Fibroblast of lung (primary cell): ENCODE measurements around the gene CYTH4. TPM values are rescaled to one million over a fixed set of nuclear protein-coding genes. Genes with fewer than 3 reads are reported as not detected.

Experiments
- DNase-seq, 2 donors: peaks; one replicate each; pipeline versions ENCODE4 v3.0.0 to v3.0.0-alpha.2; 2010; ENCODE audit warnings: low read depth in 2 of 2
- H2AFZ ChIP-seq: 2 replicates; pipeline ENCODE4 v1.5.1; 2012; ENCODE audit warnings: low read length, control low read depth, inconsistent platforms
- H3K27ac ChIP-seq: 2 replicates; pipeline ENCODE4 v1.5.1; 2011; ENCODE audit warnings: low read length, control low read depth; ENCODE audit not compliant: insufficient read depth
- H3K27me3 ChIP-seq: 2 replicates; pipeline ENCODE4 v1.5.1; 2011; ENCODE audit warnings: mild to moderate bottlenecking, low read length; ENCODE audit not compliant: control insufficient read depth, insufficient read depth
- H3K36me3 ChIP-seq: 2 replicates; pipeline ENCODE4 v1.5.1; 2011; ENCODE audit warnings: low read length; ENCODE audit not compliant: control insufficient read depth, insufficient read depth
- H3K4me1 ChIP-seq: 2 replicates; pipeline ENCODE4 v1.5.1; 2011; ENCODE audit warnings: low read length; ENCODE audit not compliant: control insufficient read depth, insufficient read depth; ENCODE audit errors: extremely low read depth
- H3K4me2 ChIP-seq: 2 replicates; pipeline ENCODE4 v1.5.1; 2011; ENCODE audit warnings: low read length, control low read depth; ENCODE audit not compliant: insufficient read depth; ENCODE audit errors: extremely low read depth
- H3K4me3 ChIP-seq, 4 experiments: fragments of 200-600 bp in 1 of 4; sonication (generic) in 1 of 4; replicated peaks in 1 of 4; 2 replicates each; pipeline ENCODE4 v1.5.1; 2011 to 2016; ENCODE audit warnings: low read length in 4 of 4, low read depth in 3 of 4, mild to moderate bottlenecking in 3 of 4, control low read depth in 2 of 4, inconsistent platforms in 1 of 4, mixed read lengths in 1 of 4; ENCODE audit not compliant: insufficient read depth in 1 of 4; ENCODE audit errors: control extremely low read depth in 1 of 4
- H3K79me2 ChIP-seq: 2 replicates; pipeline ENCODE4 v1.5.1; 2012; ENCODE audit warnings: mild to moderate bottlenecking, low read length, inconsistent platforms; ENCODE audit not compliant: control insufficient read depth, insufficient read depth
- H3K9ac ChIP-seq: 2 replicates; pipeline ENCODE4 v1.5.1; 2011; ENCODE audit warnings: mild to moderate bottlenecking, low read length, control low read depth; ENCODE audit not compliant: insufficient read depth
- H3K9me3 ChIP-seq: 2 replicates; pipeline ENCODE4 v1.5.1; 2012; ENCODE audit warnings: low read depth, low read length; ENCODE audit not compliant: control insufficient read depth, insufficient read depth
- H4K20me1 ChIP-seq: 2 replicates; pipeline ENCODE4 v1.5.1; 2011; ENCODE audit warnings: low read length; ENCODE audit not compliant: control insufficient read depth, insufficient read depth; ENCODE audit errors: extremely low read depth
- CTCF ChIP-seq, 2 donors: IDR thresholded peaks in 1 of 2; conservative IDR thresholded peaks in 1 of 2; 1 replicate in 1 of 2; 2 replicates in 1 of 2; pipeline ENCODE4 v1.5.1; 2011 to 2012; ENCODE audit warnings: low read length in 2 of 2, control low read depth in 1 of 2, inconsistent platforms in 1 of 2, low read depth in 1 of 2, mild to moderate bottlenecking in 1 of 2
- EZH2 ChIP-seq: IDR thresholded peaks from 2 replicates; pipeline ENCODE4 v1.5.1; 2012; ENCODE audit warnings: low read length, control low read depth, mild to moderate bottlenecking; ENCODE audit errors: missing control alignments
- polyA plus RNA-seq, 2 donors: library from polyadenylated mRNA; depleted of rRNA in 1 of 2; stranded (reverse) in 1 of 2; unstranded in 1 of 2; fragments of >200 nt; gene quantifications; 2 replicates each; pipeline ENCODE4 v1.2.1, GENCODE V29; 2011 to 2012; ENCODE audit warnings: missing spikeins in 1 of 2
- total RNA-seq: library from RNA; depleted of rRNA; stranded (reverse); fragments of >200 nt; gene quantifications from 2 replicates; pipeline ENCODE4 v1.2.1, GENCODE V29; 2014

The CYTH4 gene
- total and polyA plus RNA-seq, 2 donors (not counting 1 experiment from before 2014, with no cell fraction given) = under 0.01 TPM; not detected in 1

GRCh38 chr22:37276776-37277175 lies 5.5 kb upstream of the CYTH4 start:
- Histone ChIP-seq H3K4me3 (no peak overlapping the region), H3K4me1 (no peaks in the 10 kb centered on the region), H3K36me3 (no peaks in the 10 kb centered on the region), H3K27ac (no peak overlapping the region), H3K79me2 (no peaks in the 10 kb centered on the region), H3K27me3 (peaks cover 4% of the 10 kb centered on the region), H2AFZ (no peak overlapping the region), H3K9ac (no peak overlapping the region), H4K20me1 (no peaks in the 10 kb centered on the region), H3K9me3 (no peaks in the 10 kb centered on the region), H3K4me2 (no peak overlapping the region)
- no peak for DNase-seq
- TF ChIP-seq EZH2 = no peak
- no peak for TF ChIP-seq CTCF (conservative IDR thresholded peaks at IDR 0.05 in 1 of 2, IDR thresholded peaks at IDR 0.05 in 1 of 2; ENCODE audit: low read depth in 1 of 2, low read length in 2 of 2)

- H3K36me3 ChIP-seq = no peaks in the 10 kb centered on the region
- no peak for TF ChIP-seq EZH2
- no peak for TF ChIP-seq CTCF (conservative IDR thresholded peaks at IDR 0.05 in 1 of 2, IDR thresholded peaks at IDR 0.05 in 1 of 2; ENCODE audit: low read depth in 1 of 2, low read length in 2 of 2)
- H3K4me3 ChIP-seq = no peak overlapping the region
- H3K79me2 ChIP-seq = no peaks in the 10 kb centered on the region
- no peak overlapping the region for H3K9ac ChIP-seq
- no peak overlapping the region for H3K4me2 ChIP-seq
- H4K20me1 ChIP-seq = no peaks in the 10 kb centered on the region
- H3K27me3 ChIP-seq = peaks cover 4% of the 10 kb centered on the region
- no peaks in the 10 kb centered on the region for H3K4me1 ChIP-seq
- DNase-seq = no peak
- H3K27ac ChIP-seq = no peak overlapping the region
- H3K9me3 ChIP-seq = no peaks in the 10 kb centered on the region
- no peak overlapping the region for H2AFZ ChIP-seq
Measured at GRCh38 chr22:37277384-37277783, 4.9 kb upstream of the CYTH4 start.

GRCh38 chr22:37278261-37278660 lies 4.0 kb upstream of the CYTH4 start:
- H4K20me1 ChIP-seq = no peaks in the 10 kb centered on the region
- H3K4me1 ChIP-seq = no peaks in the 10 kb centered on the region
- H3K27ac ChIP-seq = no peak overlapping the region
- no peak overlapping the region for H3K4me3 ChIP-seq
- no peak for DNase-seq
- H3K79me2 ChIP-seq = no peaks in the 10 kb centered on the region
- no peaks in the 10 kb centered on the region for H3K36me3 ChIP-seq
- no peak overlapping the region for H3K9ac ChIP-seq
- no peaks in the 10 kb centered on the region for H3K9me3 ChIP-seq
- TF ChIP-seq CTCF (conservative IDR thresholded peaks at IDR 0.05 in 1 of 2, IDR thresholded peaks at IDR 0.05 in 1 of 2; ENCODE audit: low read depth in 1 of 2, low read length in 2 of 2) (no peak), EZH2 (no peak)
- H3K4me2 ChIP-seq = no peak overlapping the region
- no peak overlapping the region for H2AFZ ChIP-seq
- H3K27me3 ChIP-seq = peaks cover 4% of the 10 kb centered on the region
